Measurements from ENCODE around the gene NRBF2. TPM values are rescaled to one million over a fixed set of nuclear protein-coding genes. Genes with fewer than 3 reads are reported as not detected.

The NRBF2 gene
- total and polyA plus RNA-seq, 9 of the 15 experiments (the other 6 are each of a cell fraction or from before 2014, with no cell fraction given), result 20.8 to 52.1 (median 30.5) TPM

DNA sequence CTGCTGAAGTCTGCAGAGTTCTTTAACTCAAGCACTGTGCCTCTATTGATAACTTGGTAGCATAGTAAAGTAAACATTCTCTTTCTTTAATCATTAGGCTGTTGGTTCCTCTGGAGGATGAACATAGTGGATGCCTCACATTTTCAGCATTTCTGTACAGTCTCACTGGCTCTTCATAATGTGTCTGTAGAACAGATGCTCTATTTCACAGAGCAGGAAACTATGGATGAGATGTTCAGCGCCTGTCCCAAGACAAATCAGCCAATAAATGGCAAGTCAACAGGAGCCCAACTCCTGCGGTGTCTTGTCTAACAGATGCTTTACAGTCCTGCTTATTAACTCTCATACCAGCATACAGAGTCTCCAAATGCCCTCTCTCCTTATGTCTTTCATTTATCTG is 36.5 kb downstream of the NRBF2 start:
- no peak for TF ChIP-seq RBM22 (IDR thresholded peaks at IDR 0.05; ENCODE audit: low read depth, low read length, poor library complexity, severe bottlenecking)
- TF ChIP-seq, protein P1, sequence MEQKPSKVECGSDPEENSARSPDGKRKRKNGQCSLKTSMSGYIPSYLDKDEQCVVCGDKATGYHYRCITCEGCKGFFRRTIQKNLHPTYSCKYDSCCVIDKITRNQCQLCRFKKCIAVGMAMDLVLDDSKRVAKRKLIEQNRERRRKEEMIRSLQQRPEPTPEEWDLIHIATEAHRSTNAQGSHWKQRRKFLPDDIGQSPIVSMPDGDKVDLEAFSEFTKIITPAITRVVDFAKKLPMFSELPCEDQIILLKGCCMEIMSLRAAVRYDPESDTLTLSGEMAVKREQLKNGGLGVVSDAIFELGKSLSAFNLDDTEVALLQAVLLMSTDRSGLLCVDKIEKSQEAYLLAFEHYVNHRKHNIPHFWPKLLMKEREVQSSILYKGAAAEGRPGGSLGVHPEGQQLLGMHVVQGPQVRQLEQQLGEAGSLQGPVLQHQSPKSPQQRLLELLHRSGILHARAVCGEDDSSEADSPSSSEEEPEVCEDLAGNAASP (IDR thresholded peaks at IDR 0.05), result no peak
- no peak for TF ChIP-seq POLR2A (conservative IDR thresholded peaks at IDR 0.05)
- TF ChIP-seq, protein P2, sequence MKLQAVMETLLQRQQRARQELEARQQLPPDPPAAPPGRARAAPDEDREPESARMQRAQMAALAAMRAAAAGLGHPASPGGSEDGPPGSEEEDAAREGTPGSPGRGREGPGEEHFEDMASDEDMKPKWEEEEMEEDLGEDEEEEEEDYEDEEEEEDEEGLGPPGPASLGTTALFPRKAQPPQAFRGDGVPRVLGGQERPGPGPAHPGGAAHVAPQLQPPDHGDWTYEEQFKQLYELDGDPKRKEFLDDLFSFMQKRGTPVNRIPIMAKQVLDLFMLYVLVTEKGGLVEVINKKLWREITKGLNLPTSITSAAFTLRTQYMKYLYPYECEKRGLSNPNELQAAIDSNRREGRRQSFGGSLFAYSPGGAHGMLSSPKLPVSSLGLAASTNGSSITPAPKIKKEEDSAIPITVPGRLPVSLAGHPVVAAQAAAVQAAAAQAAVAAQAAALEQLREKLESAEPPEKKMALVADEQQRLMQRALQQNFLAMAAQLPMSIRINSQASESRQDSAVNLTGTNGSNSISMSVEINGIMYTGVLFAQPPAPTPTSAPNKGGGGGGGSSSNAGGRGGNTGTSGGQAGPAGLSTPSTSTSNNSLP (IDR thresholded peaks at IDR 0.05; ENCODE audit: borderline replicate concordance, low read depth, low read length), result no peak
- no peak for TF ChIP-seq DPF2 (IDR thresholded peaks at IDR 0.05)
- no peak for TF ChIP-seq TEAD4 (IDR thresholded peaks at IDR 0.05; ENCODE audit: low read length)
- no peak for TF ChIP-seq TEAD4 (CRISPR knock-in tag; IDR thresholded peaks at IDR 0.05; ENCODE audit: borderline replicate concordance)
- TF ChIP-seq BCL6 (CRISPR knock-in tag; IDR thresholded peaks at IDR 0.05), result no peak
- Histone ChIP-seq H3K9me3 (replicated peaks; ENCODE audit: control insufficient read depth, insufficient read depth, low read depth, low read length) (no peaks in the 10 kb centered on the region), H3K27ac (ENCODE audit: extremely low read depth, low read depth, low read length) (no peak overlapping the region), H4K20me1 (replicated peaks; ENCODE audit: control insufficient read depth, insufficient read depth, low read length) (no peaks in the 10 kb centered on the region), H3K4me1 (replicated peaks in 1 of 2; ENCODE audit: control insufficient read depth in 2 of 2, insufficient read depth in 2 of 2, low read length in 2 of 2) (no peaks in the 10 kb centered on the region), H3K9ac (ENCODE audit: insufficient read depth in 1 of 2, low read depth in 2 of 2, low read length in 2 of 2) (no peak overlapping the region), H3K27me3 (ENCODE audit: control insufficient read depth in 2 of 2, insufficient read depth in 2 of 2, low read length in 2 of 2) (no peaks in the 10 kb centered on the region), H3K36me3 (ENCODE audit: control insufficient read depth, insufficient read depth, low read length) (peaks cover 68% of the 10 kb centered on the region), H3K4me3 (no peak overlapping the region), H3K9me1 (ENCODE audit: control insufficient read depth, insufficient read depth, low read length) (no peaks in the 10 kb centered on the region), H3K4me2 (ENCODE audit: insufficient read depth, low read length) (no peak overlapping the region), H3K79me2 (ENCODE audit: control insufficient read depth, insufficient read depth, low read length) (no peaks in the 10 kb centered on the region), H2AFZ (ENCODE audit: low read depth, low read length) (no peak overlapping the region)
- ChIA-PET CTCF (ENCODE audit: low intra/inter-chr PET ratio) (interaction anchor here (0.6 kb wide), 1 partner anchor 549 kb away, joined by 3 read pairs; no protein-coding TSS in a partner anchor), POLR2A (no interaction called here)
- in situ Hi-C loops (cut with MboI) (no loop called here), intact Hi-C loops (cut with micrococcal nuclease) (loop anchor here (5.0 kb wide), 1 partner anchor 598 kb away; no protein-coding TSS in a partner anchor)
- no peak for DNase-seq (ENCODE audit: extremely low read depth in 1 of 4, low spot score in 3 of 4)
- ATAC-seq, result no peak
- no peak for FAIRE-seq
- no TSS peak for BruUV-seq (replicated peaks)
- WGBS (ENCODE audit: insufficient coverage, low coverage, missing lambda C conversion rate), result 92% methylated on average over 2 of the region's 2 CpGs
